GM23338 (cell line): Measurements from ENCODE around the gene ID2.

Experiments
- CREB1 ChIP-seq: fragments of 250-450 bp; sonication (Bioruptor Pico); IDR thresholded peaks from 2 replicates; pipeline ENCODE4 v1.5.0; 2020; ENCODE audit warnings: low read depth, mild to moderate bottlenecking, moderate library complexity
- CTCF ChIP-seq, 2 experiments: fragments of 200-600 bp in 1 of 2; sonication (generic) in 1 of 2; conservative IDR thresholded peaks; 2 replicates each; pipeline versions ENCODE4 v1.5.1 to v1.6.1; 2016 to 2017; ENCODE audit warnings: antibody characterized with exemption in 2 of 2, low read depth in 2 of 2, mild to moderate bottlenecking in 2 of 2, moderate library complexity in 1 of 2
- ETS1 ChIP-seq: IDR thresholded peaks from 2 replicates; pipeline ENCODE4 v1.6.1; 2016; ENCODE audit warnings: antibody characterized with exemption
- EZH2 ChIP-seq: fragments of 200-600 bp; sonication (generic); IDR thresholded peaks from one replicate; pipeline ENCODE4 v1.8.0; 2017; ENCODE audit warnings: antibody characterized with exemption, mild to moderate bottlenecking, low read depth; ENCODE audit not compliant: unreplicated experiment
- EZH2phosphoT487 ChIP-seq: fragments of 200-600 bp; sonication (generic); IDR thresholded peaks from one replicate; pipeline ENCODE4 v1.8.1; 2018; ENCODE audit warnings: antibody characterized with exemption; ENCODE audit not compliant: unreplicated experiment
- JUNB ChIP-seq: IDR thresholded peaks from one replicate; pipeline ENCODE4 v1.6.1; 2016; ENCODE audit warnings: antibody characterized with exemption; ENCODE audit not compliant: unreplicated experiment
- NANOG ChIP-seq: IDR thresholded peaks from 2 replicates; pipeline ENCODE4 v1.6.1; 2016; ENCODE audit warnings: antibody characterized with exemption, borderline replicate concordance
- POLR2AphosphoS5 ChIP-seq: IDR thresholded peaks from 2 replicates; pipeline ENCODE4 v1.6.1; 2016; ENCODE audit warnings: antibody characterized with exemption, low read depth
- REST ChIP-seq: IDR thresholded peaks from one replicate; pipeline ENCODE4 v1.6.1; 2018; ENCODE audit warnings: antibody characterized with exemption; ENCODE audit not compliant: unreplicated experiment
- STAT1 ChIP-seq: IDR thresholded peaks from one replicate; pipeline ENCODE4 v1.6.1; 2016; ENCODE audit warnings: antibody characterized with exemption; ENCODE audit not compliant: unreplicated experiment
- ZNF114 ChIP-seq: fragments of 250-450 bp; sonication (Bioruptor Pico); IDR thresholded peaks from 2 replicates; pipeline ENCODE4 v1.5.0; 2020; ENCODE audit warnings: mild to moderate bottlenecking, moderate library complexity
- ZNF331 ChIP-seq: fragments of 250-450 bp; sonication (Bioruptor Pico); IDR thresholded peaks from 2 replicates; pipeline ENCODE4 v1.5.0; 2020; ENCODE audit warnings: low read depth, mild to moderate bottlenecking, moderate library complexity
- ZNF462 ChIP-seq: fragments of 250-450 bp; sonication (Bioruptor Pico); IDR thresholded peaks from 2 replicates; pipeline ENCODE4 v1.5.0; 2020; ENCODE audit warnings: mild to moderate bottlenecking, moderate library complexity

GRCh38 chr2:8729939-8730338 lies 48.1 kb downstream of the ID2 start:
- no peak for TF ChIP-seq CTCF (conservative IDR thresholded peaks at IDR 0.05; ENCODE audit: low read depth in 2 of 2)
- TF ChIP-seq EZH2: no peak
- TF ChIP-seq POLR2AphosphoS5: no peak
- TF ChIP-seq EZH2phosphoT487: no peak
- no peak for TF ChIP-seq ZNF331 (CRISPR knock-in tag)
- TF ChIP-seq ETS1: no peak
- no peak for TF ChIP-seq JUNB
- no peak for TF ChIP-seq CREB1
- no peak for TF ChIP-seq REST
- TF ChIP-seq ZNF114 (CRISPR knock-in tag): no peak
- no peak for TF ChIP-seq NANOG
- no peak for TF ChIP-seq ZNF462 (CRISPR knock-in tag)
- no peak for TF ChIP-seq STAT1
